ENCODE results near the gene HCN2.
"Not testable (repeated sequence)": the region's sequence is repeated elsewhere in the genome, so short reads cannot be mapped to it uniquely, and the experiment has no call there.

HCN2 gene

GRCh38 chr19:624433-625109, 34.9 kb downstream of the HCN2 start:
- CTCF ChIA-PET = no interaction called here
- POLR2A ChIA-PET = no interaction called here
- no peak for TF ChIP-seq CTCF (IDR thresholded peaks at IDR 0.05; ENCODE audit: control extremely low read depth, extremely low read depth, low read depth, missing control alignments)
- DNase-seq (ENCODE audit: extremely low spot score) = no peak

- ChIA-PET CTCF (no interaction called here), POLR2A (no interaction called here)
- no peak for DNase-seq (ENCODE audit: extremely low spot score)
- no peak for TF ChIP-seq CTCF (IDR thresholded peaks at IDR 0.05; ENCODE audit: control extremely low read depth, extremely low read depth, low read depth, missing control alignments)
Measured at GRCh38 chr19:625257-625656, 35.6 kb downstream of the HCN2 start.

GRCh38 chr19:626566-626965, 36.9 kb downstream of the HCN2 start:
- DNase-seq (ENCODE audit: extremely low spot score); CTCF ChIA-PET: not testable (repeated sequence)
- POLR2A ChIA-PET = interaction anchor here (0.7 kb wide), 2 partner anchors 96 to 400 kb away, joined by 3 read pairs; partner anchors contain the start of gene CNN2

- peak; percentile 40 for TF ChIP-seq CTCF (IDR thresholded peaks at IDR 0.05; ENCODE audit: control extremely low read depth, extremely low read depth, low read depth, missing control alignments)
- CTCF ChIA-PET = interaction anchor here (1.6 kb wide), 1 partner anchor 97 kb away, joined by 3 read pairs; no protein-coding TSS in a partner anchor
- POLR2A ChIA-PET = no interaction called here
- DNase-seq (ENCODE audit: extremely low spot score) = no peak
Measured at GRCh38 chr19:628168-628567, 38.5 kb downstream of the HCN2 start.

- DNase-seq (ENCODE audit: extremely low spot score); POLR2A ChIA-PET: not testable (repeated sequence)
- CTCF ChIA-PET = interaction anchor here (1.6 kb wide), 1 partner anchor 99 kb away, joined by 3 read pairs; no protein-coding TSS in a partner anchor
Measured at GRCh38 chr19:629515-629914, 39.8 kb downstream of the HCN2 start.

GRCh38 chr19:629961-630714, 40.5 kb downstream of the HCN2 start:
- no peak for TF ChIP-seq CTCF (IDR thresholded peaks at IDR 0.05; ENCODE audit: control extremely low read depth, extremely low read depth, low read depth, missing control alignments)
- POLR2A ChIA-PET = no interaction called here
- no peak for DNase-seq (ENCODE audit: extremely low spot score)
- CTCF ChIA-PET = interaction anchor here (1.6 kb wide), 1 partner anchor 99 kb away, joined by 3 read pairs; no protein-coding TSS in a partner anchor

- peak; percentile 76 for DNase-seq (ENCODE audit: extremely low spot score)
- ChIA-PET POLR2A (no interaction called here), CTCF (no interaction called here)
- no peak for TF ChIP-seq CTCF (IDR thresholded peaks at IDR 0.05; ENCODE audit: control extremely low read depth, extremely low read depth, low read depth, missing control alignments)
Measured at GRCh38 chr19:632579-633067, 42.9 kb downstream of the HCN2 start.
